HPDE6-E6E7 (cell line): ENCODE measurements around the gene BTBD9.
A peak's percentile ranks its signal among the peaks of the same experiment; 100 is the strongest.

Source experiments
- DNase-seq: peaks from one replicate; pipeline ENCODE4 v3.0.0; 2011; ENCODE audit warnings: missing footprints; ENCODE audit errors: extremely low spot score

BTBD9 gene

DNA sequence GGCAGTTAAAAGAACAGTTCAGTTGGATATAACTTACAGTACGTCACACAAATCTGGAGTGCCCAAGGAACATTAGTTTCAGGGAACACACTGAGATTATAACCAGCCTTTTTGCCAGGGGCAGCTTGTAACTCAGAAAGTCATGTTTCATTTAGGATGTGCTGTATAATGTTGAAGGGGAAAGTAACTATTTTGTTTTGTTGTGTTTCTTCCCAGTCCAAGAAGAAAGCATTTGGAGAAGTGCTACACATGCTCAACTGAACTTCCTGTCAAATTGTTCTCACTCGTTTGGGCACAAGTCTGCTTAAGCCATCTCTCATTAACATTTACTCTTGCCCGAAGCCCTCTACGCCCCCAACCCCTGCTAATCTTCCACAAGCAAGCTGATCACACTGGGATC is 157.9 kb downstream of the BTBD9 start:
- DNase-seq: no peak

DNA sequence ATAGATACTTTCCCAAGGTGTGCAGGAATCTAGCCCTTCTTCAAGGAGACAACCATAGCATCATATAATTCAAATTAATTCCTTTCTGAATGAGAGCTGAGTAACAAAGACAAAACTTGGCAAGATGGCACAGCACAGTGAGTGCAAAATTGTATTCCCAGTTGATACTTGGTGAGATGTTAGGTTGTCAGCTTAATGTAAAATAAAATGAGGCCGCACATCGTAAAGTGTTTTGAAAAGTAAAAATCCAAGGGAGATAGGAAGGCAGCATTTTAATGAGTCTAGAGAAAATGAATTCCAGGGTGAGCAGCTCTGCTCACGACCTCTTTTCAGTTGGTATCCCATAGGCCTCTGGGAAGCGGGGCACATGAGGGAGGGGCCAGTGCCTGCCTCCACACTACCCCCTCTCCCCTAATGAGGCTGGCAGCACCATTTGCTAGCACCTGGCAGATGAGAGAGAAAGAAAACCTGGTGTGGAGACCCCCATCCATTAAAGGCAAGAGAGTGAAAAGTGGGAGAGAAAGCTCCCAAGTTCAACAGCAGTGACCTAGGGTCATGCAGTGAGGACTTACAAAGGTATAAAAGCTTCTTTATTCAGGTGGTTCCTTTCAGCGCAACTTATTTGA is 158.4 kb downstream of the BTBD9 start:
- no peak for DNase-seq

DNA sequence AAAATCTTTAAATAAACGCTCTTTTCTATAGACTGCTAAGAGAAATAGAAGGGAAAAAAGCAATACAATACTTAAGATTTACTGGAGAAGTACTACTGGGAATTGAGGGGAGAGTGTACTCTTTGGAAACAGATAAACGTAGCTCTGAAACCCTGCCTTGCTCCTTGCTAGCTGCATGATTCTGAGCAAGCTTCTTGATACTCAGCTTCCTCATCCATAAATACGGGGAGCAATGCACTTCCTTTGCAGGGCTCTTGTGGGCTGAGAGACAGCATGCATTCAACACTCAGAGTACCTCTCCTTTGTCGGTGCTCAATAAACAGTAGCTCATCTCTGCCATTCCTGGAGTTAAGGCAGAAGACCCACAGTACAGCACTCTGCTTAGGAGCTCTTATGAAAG is 159.7 kb downstream of the BTBD9 start:
- no peak for DNase-seq

DNA sequence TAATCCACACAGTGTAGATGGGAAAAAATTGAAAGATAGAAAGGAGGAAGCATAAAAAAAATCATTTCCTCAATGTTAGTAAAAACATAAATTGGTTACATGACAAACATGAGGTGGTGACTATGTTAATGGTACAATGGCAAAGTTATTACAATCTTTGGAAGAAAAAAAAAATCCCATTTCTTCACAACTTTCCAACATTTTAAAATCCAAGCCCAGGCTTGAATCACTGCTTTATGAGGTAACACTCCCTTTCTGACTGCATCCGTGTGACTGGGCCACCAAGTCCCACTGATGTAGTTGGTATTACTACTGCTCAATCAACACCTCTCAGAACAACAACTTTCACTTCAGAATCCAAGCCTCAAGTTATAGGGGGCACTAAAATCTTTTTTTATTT is 160.4 kb downstream of the BTBD9 start:
- DNase-seq: no peak

- DNase-seq: no peak
Measured at GRCh38 chr6:38477680-38478260, 162.0 kb downstream of the BTBD9 start.

DNA sequence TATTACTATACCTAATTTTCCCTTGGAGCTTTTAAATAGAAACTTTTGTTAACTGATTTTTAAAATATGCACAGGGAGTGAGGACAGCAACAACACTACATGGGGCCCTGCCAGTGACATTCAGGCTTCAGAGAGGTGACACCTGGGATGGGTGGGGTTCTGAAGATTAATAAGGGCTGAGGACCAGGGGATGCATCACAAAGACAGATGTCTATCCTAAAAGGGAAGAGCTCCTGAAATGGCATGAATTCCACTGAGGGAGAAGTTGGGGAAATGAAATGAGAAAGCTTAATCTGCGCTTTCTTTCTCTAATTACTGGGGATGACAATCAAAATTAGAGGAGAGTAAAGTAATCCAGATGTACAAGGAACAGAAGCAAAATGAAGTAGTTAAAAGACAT is 162.8 kb downstream of the BTBD9 start:
- no peak for DNase-seq

DNA sequence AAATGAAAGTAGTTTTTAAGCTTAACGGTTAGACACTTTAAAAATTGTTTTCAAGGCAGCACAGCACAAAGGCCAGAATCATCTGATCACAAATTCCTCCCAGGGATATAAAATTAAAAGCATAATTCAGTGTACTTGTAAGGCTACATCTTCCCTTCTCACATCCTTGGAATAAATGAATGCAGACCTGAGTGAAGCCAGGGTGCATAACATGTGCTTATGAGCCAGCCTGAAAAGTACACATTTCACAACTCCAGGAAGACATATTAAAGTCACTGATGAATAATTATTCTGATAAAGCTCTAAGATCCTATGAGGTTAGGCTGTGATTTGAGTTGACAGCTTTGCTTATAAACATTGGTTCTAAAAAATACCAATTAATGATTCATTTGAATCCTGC is 163.6 kb downstream of the BTBD9 start:
- no peak for DNase-seq

DNA sequence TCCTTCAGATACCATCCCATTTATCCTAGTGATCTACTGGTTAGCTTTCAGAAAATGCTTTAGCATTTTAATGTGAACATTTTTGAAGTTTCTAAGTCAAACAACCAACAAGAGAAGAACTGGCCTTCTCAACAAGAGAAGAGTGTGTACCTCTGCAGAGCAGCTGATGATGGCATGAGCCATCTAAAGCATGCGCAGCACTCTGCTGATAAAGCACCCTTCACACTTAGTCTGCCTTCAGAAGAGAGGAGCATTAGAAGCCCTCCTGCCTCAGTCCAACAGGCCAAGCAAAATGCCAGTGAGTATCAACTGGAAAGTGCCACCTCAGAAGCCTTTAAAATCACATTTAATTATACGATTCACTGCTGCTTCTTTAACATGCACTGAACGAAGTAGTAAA is 169.2 kb downstream of the BTBD9 start:
- no peak for DNase-seq

- DNase-seq: no peak
Measured at GRCh38 chr6:38467566-38467965, 172.2 kb downstream of the BTBD9 start.

- DNase-seq: no peak
Measured at GRCh38 chr6:38460186-38460585, 179.5 kb downstream of the BTBD9 start.

DNA sequence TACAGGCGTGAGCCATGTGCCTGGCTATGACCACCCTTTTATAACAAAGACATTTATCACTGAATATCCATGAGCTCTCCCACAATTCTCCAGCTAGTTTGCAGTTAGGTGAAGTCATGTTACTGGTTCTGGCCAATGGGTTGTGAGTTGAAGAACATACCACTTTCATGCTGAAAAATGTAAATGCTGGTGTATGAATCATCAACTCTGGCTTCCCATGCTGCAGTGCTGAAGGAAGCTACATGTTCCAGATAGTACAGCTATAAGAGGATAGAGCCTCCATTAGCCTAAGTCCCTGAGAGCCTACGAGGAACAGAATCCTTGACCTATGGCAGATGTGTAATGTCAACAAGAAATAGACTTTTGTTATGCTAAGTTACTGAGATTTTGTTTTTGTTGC is 180.4 kb downstream of the BTBD9 start:
- no peak for DNase-seq

- DNase-seq: no peak
Measured at GRCh38 chr6:38453861-38454260, 185.9 kb downstream of the BTBD9 start.

DNA sequence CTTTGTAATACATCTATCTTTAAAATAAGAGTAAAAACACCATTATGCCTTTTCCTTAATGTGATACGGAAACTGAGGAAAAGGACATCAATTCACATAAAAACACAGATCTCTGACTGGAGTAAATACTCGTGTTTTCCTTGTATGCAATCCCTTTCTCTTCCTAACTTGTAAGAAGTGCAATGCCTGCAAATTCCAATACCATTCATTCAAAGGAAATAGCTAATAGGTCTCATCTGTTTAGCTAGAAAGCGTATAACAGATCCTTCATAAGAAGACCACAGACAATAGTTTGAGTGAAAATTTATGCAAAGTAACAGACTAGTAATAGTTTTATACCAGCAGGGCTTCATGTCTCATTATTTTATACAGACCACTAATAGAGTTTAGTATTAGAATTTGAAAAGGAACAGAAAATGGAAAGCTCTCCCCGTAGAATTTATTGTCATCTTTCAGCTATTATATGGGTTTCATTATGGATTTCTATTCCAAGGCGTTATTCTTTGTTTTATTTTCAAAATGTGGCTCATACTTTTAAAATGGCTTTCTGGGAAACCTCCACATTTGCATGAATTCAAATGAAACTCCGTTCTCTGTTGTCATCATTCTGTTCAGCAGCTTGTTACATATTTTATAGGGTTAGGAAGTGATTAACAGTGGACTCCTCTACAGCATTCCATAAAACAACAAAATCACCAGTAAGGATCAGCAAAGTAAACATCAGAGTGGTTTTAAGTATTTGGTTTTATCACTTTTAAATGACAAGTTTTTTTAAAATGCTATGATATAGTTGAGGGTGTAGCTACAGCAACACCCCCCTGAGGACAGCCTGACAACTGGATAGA is 186.7 kb downstream of the BTBD9 start:
- no peak for DNase-seq

DNA sequence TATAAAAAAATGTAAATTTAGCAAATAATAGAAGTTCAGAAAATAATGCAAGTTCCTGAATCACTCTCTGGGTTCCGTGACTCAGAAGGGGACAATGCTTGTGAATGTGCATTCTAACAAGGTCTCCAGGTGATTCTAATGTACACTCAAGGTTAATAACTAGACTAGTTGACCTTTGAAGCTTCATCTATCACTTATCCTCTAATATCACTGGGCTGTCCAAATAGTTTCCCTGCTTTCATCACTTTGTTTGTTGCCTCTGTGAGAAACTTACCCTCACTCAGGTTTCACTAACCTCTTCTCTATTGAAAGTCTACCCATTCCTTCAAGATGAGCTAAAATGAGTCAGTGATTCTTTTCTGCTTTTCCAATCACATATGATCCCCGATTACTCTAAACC is 189.0 kb downstream of the BTBD9 start:
- DNase-seq: no peak

- DNase-seq: no peak
Measured at GRCh38 chr6:38445925-38446324, 193.8 kb downstream of the BTBD9 start.

- DNase-seq: no peak
Measured at GRCh38 chr6:38445336-38445735, 194.4 kb downstream of the BTBD9 start.

GRCh38 chr6:38443352-38444144 is 196.2 kb downstream of the BTBD9 start:
- DNase-seq: no peak

GRCh38 chr6:38438097-38438496 is 201.6 kb downstream of the BTBD9 start:
- no peak for DNase-seq

- DNase-seq: peak; percentile 55
Measured at GRCh38 chr6:38436726-38437465, 202.8 kb downstream of the BTBD9 start.

- DNase-seq: no peak
Measured at GRCh38 chr6:38435330-38435729, 204.4 kb downstream of the BTBD9 start.

GRCh38 chr6:38434051-38434450 is 205.7 kb downstream of the BTBD9 start:
- DNase-seq: no peak

- peak; percentile 29 for DNase-seq
Measured at GRCh38 chr6:38432479-38432878, 207.2 kb downstream of the BTBD9 start.
